Hepatocyte (in vitro differentiated cells): ENCODE measurements around the gene SRPK3. TPM values are rescaled to one million over a fixed set of nuclear protein-coding genes. Genes with fewer than 3 reads are reported as not detected.

Experiments
- DNase-seq: peaks from one replicate; pipeline ENCODE4 v3.0.0-alpha.2; 2016; ENCODE audit warnings: low spot score
- H2AFZ ChIP-seq: fragments of 200-600 bp; sonication (generic); 2 replicates; pipeline ENCODE4 v1.6.0; 2016; ENCODE audit warnings: antibody characterized with exemption, mild to moderate bottlenecking
- H3K27ac ChIP-seq: fragments of 200-600 bp; sonication (generic); 2 replicates; pipeline ENCODE4 v1.5.1; 2016; ENCODE audit warnings: mild to moderate bottlenecking
- H3K27me3 ChIP-seq: fragments of 200-600 bp; sonication (generic); 2 replicates; pipeline ENCODE4 v1.6.1; 2016
- H3K36me3 ChIP-seq: fragments of 200-600 bp; sonication (generic); replicated peaks from 2 replicates; pipeline ENCODE4 v1.5.1; 2016; ENCODE audit warnings: low read depth; ENCODE audit not compliant: insufficient read depth
- H3K4me1 ChIP-seq: fragments of 200-600 bp; sonication (generic); 2 replicates; pipeline ENCODE4 v1.5.1; 2016; ENCODE audit warnings: mild to moderate bottlenecking, moderate library complexity; ENCODE audit not compliant: insufficient read depth
- H3K4me2 ChIP-seq: fragments of 200-600 bp; sonication (generic); 2 replicates; pipeline ENCODE4 v1.6.0; 2016
- H3K4me3 ChIP-seq: fragments of 200-600 bp; sonication (generic); 2 replicates; pipeline ENCODE4 v1.5.1; 2016; ENCODE audit warnings: mild to moderate bottlenecking
- H3K79me2 ChIP-seq: fragments of 200-600 bp; sonication (generic); 2 replicates; pipeline ENCODE4 v1.6.0; 2017; ENCODE audit warnings: mild to moderate bottlenecking
- H3K9me2 ChIP-seq: fragments of 200-600 bp; sonication (generic); replicated peaks from 2 replicates; pipeline ENCODE4 v1.6.0; 2017; ENCODE audit warnings: mild to moderate bottlenecking; ENCODE audit not compliant: insufficient read depth
- H3K9me3 ChIP-seq: fragments of 200-600 bp; sonication (generic); 2 replicates; pipeline ENCODE4 v1.5.1; 2016; ENCODE audit warnings: low read depth, mild to moderate bottlenecking
- H4K20me1 ChIP-seq: fragments of 200-600 bp; sonication (generic); 2 replicates; pipeline ENCODE4 v1.6.0; 2016; ENCODE audit warnings: mild to moderate bottlenecking; ENCODE audit not compliant: insufficient read depth, poor library complexity, severe bottlenecking
- CTCF ChIP-seq: fragments of 200-600 bp; sonication (generic); IDR thresholded peaks from 2 replicates; pipeline ENCODE4 v1.5.1; 2016; ENCODE audit warnings: antibody characterized with exemption, mild to moderate bottlenecking; ENCODE audit not compliant: poor library complexity
- EZH2 ChIP-seq: fragments of 200-600 bp; sonication (generic); IDR thresholded peaks from 2 replicates; pipeline ENCODE4 v1.6.1; 2016; ENCODE audit warnings: antibody characterized with exemption, mild to moderate bottlenecking, borderline replicate concordance
- EZH2phosphoT487 ChIP-seq: fragments of 200-600 bp; sonication (generic); IDR thresholded peaks from one replicate; pipeline ENCODE4 v1.6.1; 2018; ENCODE audit warnings: antibody characterized with exemption, mild to moderate bottlenecking, low read depth, moderate library complexity; ENCODE audit not compliant: unreplicated experiment, severe bottlenecking
- WGBS: methylation state at CpG from one replicate; pipeline ENCODE4 v1.1.6; 2016; ENCODE audit warnings: low lambda C conversion rate; ENCODE audit errors: missing lambda C conversion rate; 5-methylcytosine and 5-hydroxymethylcytosine counted together
- polyA plus RNA-seq: library from polyadenylated mRNA; unstranded; fragments of >200 nt; fragmentation: Nextera tagmentation; extraction: Ambion mirVana; gene quantifications from 2 replicates; pipeline ENCODE4 v1.2.1, GENCODE V29; 2016
- total RNA-seq: library from RNA; depleted of rRNA; stranded (reverse); fragments of >200 nt; gene quantifications from 2 replicates; pipeline ENCODE4 v1.2.3, GENCODE V29; 2014

Gene SRPK3
- total and polyA plus RNA-seq, 2 experiments from 2014 or later, result 0.20 to 0.89 TPM

- TF ChIP-seq CTCF, result no peak
- TF ChIP-seq EZH2, result no peak
- TF ChIP-seq EZH2phosphoT487, result no peak
- Histone ChIP-seq H4K20me1 (no peaks in the 10 kb centered on the region), H3K9me3 (no peaks in the 10 kb centered on the region), H2AFZ (no peak overlapping the region), H3K4me3 (peak overlapping the region; percentile 55), H3K4me2 (peak overlapping the region; percentile 84), H3K27ac (peak overlapping the region; percentile 89), H3K79me2 (peaks cover 37% of the 10 kb centered on the region), H3K9me2 (no peaks in the 10 kb centered on the region), H3K4me1 (peaks cover 9% of the 10 kb centered on the region), H3K36me3 (no peaks in the 10 kb centered on the region), H3K27me3 (no peaks in the 10 kb centered on the region)
- 45% methylated on average over 45 of the region's 47 CpGs for WGBS
- DNase-seq, result no peak
Observed at GRCh38 chrX:153794897-153795816, 14.3 kb downstream of the SRPK3 start.

- H2AFZ ChIP-seq, result no peak overlapping the region
- no peak for DNase-seq
- peaks cover 26% of the 10 kb centered on the region for H3K79me2 ChIP-seq
- H4K20me1 ChIP-seq, result no peaks in the 10 kb centered on the region
- no peaks in the 10 kb centered on the region for H3K36me3 ChIP-seq
- H3K4me1 ChIP-seq, result peaks cover 9% of the 10 kb centered on the region
- H3K9me3 ChIP-seq, result no peaks in the 10 kb centered on the region
- 88% methylated on average over 14 of the region's 15 CpGs for WGBS
- H3K4me3 ChIP-seq, result no peak overlapping the region
- TF ChIP-seq EZH2, result no peak
- no peak for TF ChIP-seq CTCF
- no peak for TF ChIP-seq EZH2phosphoT487
- no peak overlapping the region for H3K27ac ChIP-seq
- H3K9me2 ChIP-seq, result no peaks in the 10 kb centered on the region
- H3K27me3 ChIP-seq, result no peaks in the 10 kb centered on the region
- H3K4me2 ChIP-seq, result no peak overlapping the region
Observed at GRCh38 chrX:153797415-153798015, 16.7 kb downstream of the SRPK3 start.

GRCh38 chrX:153799326-153799725, 18.5 kb downstream of the SRPK3 start:
- Histone ChIP-seq H3K36me3 (no peaks in the 10 kb centered on the region), H3K9me2 (no peaks in the 10 kb centered on the region), H3K4me3 (no peak overlapping the region), H4K20me1 (no peaks in the 10 kb centered on the region), H3K9me3 (no peaks in the 10 kb centered on the region), H3K4me2 (no peak overlapping the region), H3K79me2 (peaks cover 14% of the 10 kb centered on the region), H2AFZ (no peak overlapping the region), H3K4me1 (peaks cover 5% of the 10 kb centered on the region), H3K27me3 (no peaks in the 10 kb centered on the region), H3K27ac (no peak overlapping the region)
- DNase-seq, result no peak
- WGBS, result 85% methylated on average over 5 of the region's 5 CpGs
- no peak for TF ChIP-seq EZH2phosphoT487
- TF ChIP-seq EZH2, result no peak
- no peak for TF ChIP-seq CTCF
